Skeletal muscle satellite cell (primary cell): Measurements from ENCODE around the gene NGLY1. TPM values are rescaled to one million over a fixed set of nuclear protein-coding genes. Genes with fewer than 3 reads are reported as not detected.

Experiments
- H3K27me3 ChIP-seq: 2 replicates; pipeline ENCODE4 v1.7.0; 2013; ENCODE audit warnings: low read length; ENCODE audit not compliant: control insufficient read depth, insufficient read depth
- H3K36me3 ChIP-seq: 2 replicates; pipeline ENCODE4 v1.7.0; 2013; ENCODE audit warnings: mild to moderate bottlenecking, control low read depth, low read length; ENCODE audit not compliant: insufficient read depth
- H3K4me1 ChIP-seq: 2 replicates; pipeline ENCODE4 v1.7.0; 2013; ENCODE audit warnings: low read length; ENCODE audit not compliant: control insufficient read depth, insufficient read depth
- H3K4me2 ChIP-seq: 2 replicates; pipeline ENCODE4 v1.7.0; 2013; ENCODE audit warnings: mild to moderate bottlenecking, low read length
- H3K4me3 ChIP-seq: 2 replicates; pipeline ENCODE4 v1.7.0; 2013; ENCODE audit warnings: low read length
- H3K9ac ChIP-seq: 2 replicates; pipeline ENCODE4 v1.7.0; 2013; ENCODE audit warnings: mild to moderate bottlenecking, low read depth, low read length, moderate library complexity
- H3K9me3 ChIP-seq: replicated peaks from 2 replicates; pipeline ENCODE4 v1.7.0; 2013; ENCODE audit warnings: mild to moderate bottlenecking, control low read depth, low read length
- total RNA-seq: library from RNA; depleted of rRNA; stranded (reverse); fragments of >200 nt; gene quantifications from 2 replicates; pipeline ENCODE4 v1.2.3, GENCODE V29; 2012; rRNA removed

Gene NGLY1, protein sequence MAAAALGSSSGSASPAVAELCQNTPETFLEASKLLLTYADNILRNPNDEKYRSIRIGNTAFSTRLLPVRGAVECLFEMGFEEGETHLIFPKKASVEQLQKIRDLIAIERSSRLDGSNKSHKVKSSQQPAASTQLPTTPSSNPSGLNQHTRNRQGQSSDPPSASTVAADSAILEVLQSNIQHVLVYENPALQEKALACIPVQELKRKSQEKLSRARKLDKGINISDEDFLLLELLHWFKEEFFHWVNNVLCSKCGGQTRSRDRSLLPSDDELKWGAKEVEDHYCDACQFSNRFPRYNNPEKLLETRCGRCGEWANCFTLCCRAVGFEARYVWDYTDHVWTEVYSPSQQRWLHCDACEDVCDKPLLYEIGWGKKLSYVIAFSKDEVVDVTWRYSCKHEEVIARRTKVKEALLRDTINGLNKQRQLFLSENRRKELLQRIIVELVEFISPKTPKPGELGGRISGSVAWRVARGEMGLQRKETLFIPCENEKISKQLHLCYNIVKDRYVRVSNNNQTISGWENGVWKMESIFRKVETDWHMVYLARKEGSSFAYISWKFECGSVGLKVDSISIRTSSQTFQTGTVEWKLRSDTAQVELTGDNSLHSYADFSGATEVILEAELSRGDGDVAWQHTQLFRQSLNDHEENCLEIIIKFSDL
- total RNA-seq = 27.1 and 37.8 TPM in 2 replicates

DNA sequence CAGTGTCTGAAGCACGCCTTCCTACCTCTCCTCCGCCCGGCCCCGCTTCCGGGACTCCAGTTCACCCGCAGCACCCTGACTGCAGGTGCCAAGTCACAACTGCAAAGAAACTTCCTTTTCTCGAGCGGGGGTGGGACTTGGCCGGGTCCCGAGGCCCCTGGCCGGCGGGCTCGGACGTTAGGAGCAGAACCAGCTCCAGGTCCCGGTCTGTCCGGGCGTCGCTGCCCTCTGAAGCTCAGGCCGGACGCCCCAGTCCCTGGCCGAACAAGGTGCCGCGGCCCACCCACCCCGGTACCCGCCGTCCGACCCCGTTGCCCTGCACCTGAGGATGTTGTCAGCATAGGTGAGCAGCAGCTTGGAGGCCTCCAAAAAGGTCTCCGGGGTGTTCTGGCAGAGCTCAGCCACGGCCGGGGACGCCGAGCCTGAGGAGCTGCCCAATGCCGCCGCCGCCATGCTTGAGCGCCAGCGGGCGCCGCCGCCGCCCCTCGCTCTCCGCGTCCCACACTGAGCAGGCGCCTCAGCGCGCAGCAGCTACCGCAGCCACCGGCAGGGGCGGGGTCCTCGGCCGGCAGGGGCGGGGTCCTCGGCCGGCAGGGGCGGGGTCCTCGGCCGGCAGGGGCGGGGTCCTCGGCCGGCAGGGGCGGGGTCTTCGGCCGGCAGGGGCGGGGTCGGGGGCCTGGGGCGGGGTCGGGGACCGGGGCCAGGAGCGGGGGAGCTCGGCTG is at the start of gene NGLY1:
Gene NGLY1 (minus strand): TSS at position 506 of the 723 bp plus-strand sequence. CDS start 53 bp downstream, at position 453.
- peak within 1 kb of the TSS; percentile 90 for H3K4me2 ChIP-seq
- H3K4me3 ChIP-seq = peak within 1 kb of the TSS; percentile 97
- no peaks in the 10 kb centered on the region for H3K27me3 ChIP-seq
- peaks cover 18% of the 10 kb centered on the region for H3K4me1 ChIP-seq
- H3K9me3 ChIP-seq = no peaks in the 10 kb centered on the region
- H3K36me3 ChIP-seq = no peaks in the 10 kb centered on the region
- H3K9ac ChIP-seq = peak within 1 kb of the TSS; percentile 89

DNA sequence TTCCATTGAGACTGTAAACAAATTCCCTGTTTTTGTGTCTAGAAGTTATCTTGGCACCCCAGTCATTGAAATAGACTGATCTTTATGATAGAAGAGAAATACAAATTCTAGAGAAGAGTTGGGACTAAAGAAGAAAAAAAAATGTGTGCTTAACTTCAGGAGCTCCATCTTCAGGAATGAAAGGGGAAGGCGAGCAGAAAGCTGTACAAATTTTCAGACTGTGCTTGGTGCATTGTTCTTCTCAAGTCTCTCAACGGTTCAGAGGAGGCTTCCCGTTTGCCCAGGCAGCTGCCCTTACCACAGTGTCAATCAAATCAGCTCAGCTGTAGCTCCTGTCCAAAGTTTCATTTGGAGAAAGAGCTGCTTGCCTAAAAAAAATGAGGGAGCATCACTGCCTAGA is 48.3 kb upstream of the NGLY1 start:
- Histone ChIP-seq H3K9ac (no peak overlapping the region), H3K4me3 (no peak overlapping the region), H3K36me3 (no peaks in the 10 kb centered on the region)

GRCh38 chr3:25830373-25831280 is 47.4 kb upstream of the NGLY1 start:
- Histone ChIP-seq H3K36me3 (no peaks in the 10 kb centered on the region), H3K4me3 (no peak overlapping the region), H3K27me3 (no peaks in the 10 kb centered on the region), H3K9me3 (no peaks in the 10 kb centered on the region), H3K4me2 (no peak overlapping the region), H3K4me1 (no peaks in the 10 kb centered on the region), H3K9ac (no peak overlapping the region)

More for the DNA sequence above, 48.3 kb upstream of the NGLY1 start:
- H3K27me3 ChIP-seq = no peaks in the 10 kb centered on the region
- H3K4me2 ChIP-seq = peak overlapping the region; percentile 15
- no peaks in the 10 kb centered on the region for H3K4me1 ChIP-seq
- no peaks in the 10 kb centered on the region for H3K9me3 ChIP-seq

DNA sequence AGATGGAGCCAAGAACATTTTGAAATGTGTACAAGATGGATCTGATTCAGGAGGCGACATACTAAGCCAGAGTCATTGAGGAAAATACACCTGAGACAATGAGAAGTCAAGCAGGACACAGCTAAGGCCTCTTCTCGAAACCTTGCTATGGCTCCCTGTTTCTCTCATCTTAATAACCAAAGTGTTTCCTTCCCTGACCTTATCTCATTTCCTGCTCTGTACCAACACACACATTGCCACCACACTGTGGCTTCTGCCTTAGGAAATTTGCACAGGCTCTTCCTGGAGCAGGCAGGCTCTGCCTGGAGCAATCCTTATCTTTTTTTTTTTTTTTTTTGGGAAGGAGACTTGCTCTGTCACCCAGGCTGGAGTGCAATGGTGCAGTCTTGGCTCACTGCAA is 43.3 kb upstream of the NGLY1 start:
- no peak overlapping the region for H3K9ac ChIP-seq
- H3K36me3 ChIP-seq = no peaks in the 10 kb centered on the region
- no peaks in the 10 kb centered on the region for H3K9me3 ChIP-seq
- H3K4me1 ChIP-seq = no peaks in the 10 kb centered on the region
- no peaks in the 10 kb centered on the region for H3K27me3 ChIP-seq
- H3K4me3 ChIP-seq = no peak overlapping the region
- H3K4me2 ChIP-seq = no peak overlapping the region

GRCh38 chr3:25823314-25823713 is 40.1 kb upstream of the NGLY1 start:
- Histone ChIP-seq H3K9me3 (no peaks in the 10 kb centered on the region), H3K4me2 (no peak overlapping the region), H3K9ac (no peak overlapping the region), H3K36me3 (no peaks in the 10 kb centered on the region), H3K27me3 (no peaks in the 10 kb centered on the region), H3K4me3 (no peak overlapping the region), H3K4me1 (peaks cover 8% of the 10 kb centered on the region)

DNA sequence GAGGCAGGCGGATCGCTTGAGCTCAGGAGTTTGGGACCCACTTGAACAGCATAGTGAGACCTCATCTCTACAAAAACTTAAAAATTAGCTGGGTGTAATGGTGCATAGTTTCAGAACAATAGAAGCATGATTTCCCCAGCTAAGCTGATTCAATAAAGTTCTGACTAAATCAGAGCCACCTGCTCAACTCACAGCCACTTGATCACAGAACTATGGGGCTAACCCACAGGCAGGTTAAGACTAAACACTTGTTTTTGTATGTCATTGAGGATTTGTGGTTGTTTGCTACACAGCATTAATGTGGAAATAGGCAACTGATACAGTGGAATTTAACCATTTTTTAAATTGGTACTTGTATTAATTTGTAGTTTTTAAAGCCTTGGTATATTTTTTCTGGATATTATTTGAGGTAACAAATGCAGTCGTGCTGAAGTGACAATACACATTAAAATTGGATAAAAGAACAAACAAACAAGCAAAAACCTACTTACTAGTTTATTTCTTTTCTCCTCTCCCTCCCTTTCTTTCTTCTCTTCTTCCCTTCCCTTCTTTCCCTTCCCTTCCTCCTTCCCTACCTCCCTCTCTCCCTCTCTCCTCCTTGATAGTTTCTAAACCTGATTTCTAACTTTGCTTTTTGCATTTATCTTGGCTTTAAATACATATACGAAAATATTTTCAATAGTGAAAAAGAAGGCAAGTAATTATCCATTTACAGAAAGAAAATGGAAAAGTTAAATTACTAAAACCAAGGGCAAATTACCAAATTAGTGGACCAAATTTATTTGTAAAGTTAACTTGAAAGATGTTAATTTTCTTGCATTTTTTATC is 38.7 kb upstream of the NGLY1 start:
- no peak overlapping the region for H3K9ac ChIP-seq
- no peaks in the 10 kb centered on the region for H3K9me3 ChIP-seq
- H3K36me3 ChIP-seq = no peaks in the 10 kb centered on the region
- H3K27me3 ChIP-seq = no peaks in the 10 kb centered on the region
- H3K4me3 ChIP-seq = no peak overlapping the region
- H3K4me2 ChIP-seq = no peak overlapping the region
- H3K4me1 ChIP-seq = peaks cover 8% of the 10 kb centered on the region

- Histone ChIP-seq H3K4me2 (peak overlapping the region; percentile 60), H3K9ac (peak overlapping the region; percentile 30)
Observed at GRCh38 chr3:25820816-25821486, 37.7 kb upstream of the NGLY1 start.

GRCh38 chr3:25820366-25820765 is 37.1 kb upstream of the NGLY1 start:
- Histone ChIP-seq H3K9me3 (no peaks in the 10 kb centered on the region), H3K4me2 (peak overlapping the region; percentile 60), H3K36me3 (no peaks in the 10 kb centered on the region), H3K9ac (peak overlapping the region; percentile 30), H3K4me1 (peaks cover 8% of the 10 kb centered on the region), H3K4me3 (peak overlapping the region; percentile 2), H3K27me3 (no peaks in the 10 kb centered on the region)

More at GRCh38 chr3:25820816-25821486, 37.7 kb upstream of the NGLY1 start:
- Histone ChIP-seq H3K27me3 (no peaks in the 10 kb centered on the region), H3K36me3 (no peaks in the 10 kb centered on the region), H3K9me3 (no peaks in the 10 kb centered on the region), H3K4me3 (peak overlapping the region; percentile 2), H3K4me1 (peaks cover 8% of the 10 kb centered on the region)

DNA sequence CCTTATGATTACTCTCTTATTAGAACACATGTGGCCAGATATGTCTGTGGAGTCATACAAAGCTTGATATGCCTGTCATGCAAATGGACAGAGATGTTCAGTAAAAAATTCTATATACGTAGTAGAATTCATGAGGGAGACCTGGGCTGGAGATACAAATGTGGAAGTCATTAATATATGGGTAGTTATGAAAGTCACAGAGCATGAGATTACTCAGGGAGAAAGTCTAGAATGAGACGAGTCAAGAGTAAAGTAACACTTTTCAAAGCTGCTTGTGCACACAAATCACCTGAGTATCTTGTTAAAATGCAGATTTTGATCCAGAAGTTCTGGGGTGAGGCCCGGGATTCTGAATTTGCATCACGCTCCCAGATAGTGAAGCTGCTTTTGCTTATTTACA is 35.1 kb upstream of the NGLY1 start:
- no peaks in the 10 kb centered on the region for H3K27me3 ChIP-seq

GRCh38 chr3:25817638-25818037 is 34.4 kb upstream of the NGLY1 start:
- Histone ChIP-seq H3K4me1 (peaks cover 8% of the 10 kb centered on the region), H3K4me3 (no peak overlapping the region), H3K9ac (no peak overlapping the region), H3K36me3 (no peaks in the 10 kb centered on the region), H3K27me3 (no peaks in the 10 kb centered on the region), H3K4me2 (no peak overlapping the region), H3K9me3 (no peaks in the 10 kb centered on the region)

More for the DNA sequence above, 35.1 kb upstream of the NGLY1 start:
- no peaks in the 10 kb centered on the region for H3K36me3 ChIP-seq
- no peak overlapping the region for H3K9ac ChIP-seq
- no peaks in the 10 kb centered on the region for H3K9me3 ChIP-seq
- H3K4me3 ChIP-seq = no peak overlapping the region
- no peak overlapping the region for H3K4me2 ChIP-seq
- H3K4me1 ChIP-seq = peaks cover 8% of the 10 kb centered on the region
